A549 (cell line): ENCODE measurements around the gene BAHCC1. TPM values are rescaled to one million over a fixed set of nuclear protein-coding genes. Genes with fewer than 3 reads are reported as not detected.
A peak's percentile ranks its signal among the peaks of the same experiment; 100 is the strongest.

Source experiments
- ATAC-seq, 2 experiments: fragments of 200-7000 bp in 1 of 2; fragments of >200 bp in 1 of 2; cut with Nextera tagmentation in 1 of 2; cut with Tn5 transposase in 1 of 2; 3 replicates each; pipeline versions ENCODE4 v1.8.0 to v1.9.1; 2018 to 2020; ENCODE audit warnings: mild to moderate bottlenecking in 1 of 2, moderate library complexity in 1 of 2
- CTCF ChIA-PET: fragments of 300-600 bp; sonication (Branson Sonifier 250); formaldehyde crosslinking; extraction: SDS; loops from one replicate; lab custom pipeline; 2021; ENCODE audit warnings: antibody characterized with exemption, inconsistent platforms; lab: Yijun Ruan, JAX
- POLR2A ChIA-PET: fragments of 350-600 bp; formaldehyde crosslinking; extraction: SDS; loops from one replicate; lab custom pipeline; 2021; ENCODE audit warnings: antibody characterized with exemption, inconsistent platforms; lab: Yijun Ruan, JAX
- DNase-seq, 2 experiments: peaks; one replicate each; pipeline versions ENCODE4 v3.0.0 to v3.0.0-alpha.2; 2011 to 2016; ENCODE audit warnings: low read depth in 1 of 2, low spot score in 1 of 2
- FAIRE-seq: peaks from 2 replicates; lab custom pipeline; 2011; peaks lifted over from hg19 to GRCh38; lab: Jason Lieb, UNC
- H3K27ac ChIP-seq, 2 experiments: fragments of >200 bp; sonication (Bioruptor Twin); formaldehyde crosslinking; 3 replicates each; pipeline ENCODE4 v1.5.1; 2016 to 2017
- H3K4me1 ChIP-seq: fragments of >200 bp; sonication (Bioruptor Twin); formaldehyde crosslinking; 3 replicates; pipeline ENCODE4 v1.6.1; 2016
- H3K4me2 ChIP-seq: fragments of >200 bp; sonication (Bioruptor Twin); formaldehyde crosslinking; 3 replicates; pipeline ENCODE4 v1.6.1; 2016
- H3K4me3 ChIP-seq: fragments of >200 bp; sonication (Bioruptor Twin); formaldehyde crosslinking; 3 replicates; pipeline ENCODE4 v1.5.1; 2016
- H3K9me3 ChIP-seq: fragments of >200 bp; sonication (Bioruptor Twin); formaldehyde crosslinking; 3 replicates; pipeline ENCODE4 v1.6.1; 2016
- CBX8 ChIP-seq: fragments of 200-600 bp; sonication (generic); IDR thresholded peaks from 2 replicates; pipeline ENCODE4 v1.6.1; 2016
- CHD2 ChIP-seq: fragments of 150-350 bp; IDR thresholded peaks from 2 replicates; pipeline ENCODE4 v1.6.1; 2014; ENCODE audit warnings: low read length; ENCODE audit not compliant: partially characterized antibody
- ELK1 ChIP-seq: fragments of 150-350 bp; IDR thresholded peaks from 2 replicates; pipeline ENCODE4 v1.6.1; 2014; ENCODE audit warnings: low read depth, mild to moderate bottlenecking, low read length
- FOSL2 ChIP-seq, 2 experiments: fragments of 450-650 bp in 1 of 2; fragments of >200 bp in 1 of 2; sonication (Bioruptor Twin) in 1 of 2; formaldehyde crosslinking; IDR thresholded peaks; 2 replicates each; pipeline versions ENCODE4 v1.5.0 to v1.6.1; 2016 to 2020; ENCODE audit warnings: mild to moderate bottlenecking in 1 of 2, moderate library complexity in 1 of 2
- HES2 ChIP-seq: fragments of >200 bp; sonication (Bioruptor Twin); formaldehyde crosslinking; IDR thresholded peaks from 2 replicates; pipeline ENCODE4 v1.6.1; 2016
- HOXB5 ChIP-seq: fragments of 250-450 bp; sonication (Bioruptor Pico); IDR thresholded peaks from 2 replicates; pipeline ENCODE4 v1.5.0; 2020; ENCODE audit warnings: mild to moderate bottlenecking, moderate library complexity
- JUN ChIP-seq, 2 experiments: fragments of >200 bp; sonication (Bioruptor Twin); formaldehyde crosslinking; IDR thresholded peaks; 2 replicates in 1 of 2; 3 replicates in 1 of 2; pipeline ENCODE4 v1.6.1; 2016 to 2017
- KDM1A ChIP-seq: fragments of 200-600 bp; sonication (generic); IDR thresholded peaks from 2 replicates; pipeline ENCODE4 v1.6.1; 2016; ENCODE audit warnings: low read depth, mild to moderate bottlenecking
- MAZ ChIP-seq: fragments of 150-350 bp; IDR thresholded peaks from 2 replicates; pipeline ENCODE4 v1.6.1; 2014; ENCODE audit warnings: antibody characterized with exemption, low read depth, low read length, borderline replicate concordance
- PHF8 ChIP-seq: fragments of 200-600 bp; sonication (generic); IDR thresholded peaks from 2 replicates; pipeline ENCODE4 v1.6.1; 2016; ENCODE audit warnings: low read depth, mild to moderate bottlenecking, antibody characterized with exemption, moderate library complexity, borderline replicate concordance
- POLR2A ChIP-seq: IDR thresholded peaks from 2 replicates; pipeline ENCODE4 v1.6.1; 2012; ENCODE audit warnings: mild to moderate bottlenecking, low read length
- RAD21 ChIP-seq, 2 experiments: fragments of >200 bp in 1 of 2; sonication (Bioruptor Twin) in 1 of 2; formaldehyde crosslinking in 1 of 2; IDR thresholded peaks in 1 of 2; conservative IDR thresholded peaks in 1 of 2; 2 replicates in 1 of 2; 3 replicates in 1 of 2; pipeline ENCODE4 v1.6.1; 2012 to 2018; ENCODE audit warnings: inconsistent platforms in 1 of 2
- RCOR1 ChIP-seq: fragments of 150-350 bp; IDR thresholded peaks from 2 replicates; pipeline ENCODE4 v1.6.1; 2014; ENCODE audit warnings: antibody characterized with exemption, low read length, low read depth
- REST ChIP-seq: fragments of 200-600 bp; sonication (generic); IDR thresholded peaks from 2 replicates; pipeline ENCODE4 v1.6.1; 2016; ENCODE audit warnings: antibody characterized with exemption, mild to moderate bottlenecking, moderate library complexity
- RFX5 ChIP-seq: fragments of 450-650 bp; IDR thresholded peaks from 2 replicates; pipeline ENCODE4 v1.7.1; 2014; ENCODE audit warnings: antibody characterized with exemption, mild to moderate bottlenecking, moderate library complexity
- RNF2 ChIP-seq: fragments of 200-600 bp; sonication (generic); IDR thresholded peaks from 2 replicates; pipeline ENCODE4 v1.6.1; 2016; ENCODE audit warnings: low read depth, mild to moderate bottlenecking, antibody characterized with exemption, moderate library complexity, borderline replicate concordance
- TP53 ChIP-seq: fragments of 250-450 bp; sonication (Bioruptor Pico); IDR thresholded peaks from 2 replicates; pipeline ENCODE4 v1.5.0; 2021; ENCODE audit warnings: mild to moderate bottlenecking, moderate library complexity
- ZSCAN20 ChIP-seq: fragments of 250-450 bp; sonication (Bioruptor Pico); IDR thresholded peaks from 2 replicates; pipeline ENCODE4 v1.8.0; 2022; ENCODE audit warnings: mild to moderate bottlenecking, moderate library complexity
- WGBS: methylation state at CpG from one replicate; pipeline ENCODE4 v1.1.6; 2017; ENCODE audit errors: missing lambda C conversion rate; 5-methylcytosine and 5-hydroxymethylcytosine counted together
- polyA plus RNA-seq, 4 experiments: library from polyadenylated mRNA; depleted of rRNA in 3 of 4; stranded (reverse); fragments of >200 nt; fragmentation: RNase III in 1 of 4; extraction: RNeasy Plus Mini Kit Qiagen cat#74134 plus additional on column Dnase treatment in 1 of 4; gene quantifications; 2 replicates in 3 of 4; 3 replicates in 1 of 4; pipeline ENCODE4 v1.2.3, GENCODE V29; 2011 to 2017
- TF ChIP-seq, protein P1 (sequence below): fragments of 450-650 bp; IDR thresholded peaks from 2 replicates; pipeline ENCODE4 v1.6.1; 2014; ENCODE audit warnings: antibody characterized with exemption
- TF ChIP-seq, protein P2 (sequence below): fragments of >200 bp; sonication (Bioruptor Twin); formaldehyde crosslinking; IDR thresholded peaks from 3 replicates; pipeline ENCODE4 v1.6.1; 2016
- TF ChIP-seq, protein P3 (sequence below): fragments of 250-450 bp; sonication (Bioruptor Pico); IDR thresholded peaks from 2 replicates; pipeline ENCODE4 v1.5.0; 2020; ENCODE audit warnings: low read depth, mild to moderate bottlenecking, moderate library complexity
- TF ChIP-seq, protein P4 (sequence below): IDR thresholded peaks from 2 replicates; pipeline ENCODE4 v1.6.1; 2012

The BAHCC1 gene
- polyA plus RNA-seq, 2 of the 4 experiments (the other 2 are of a cell fraction): 2.6 to 5.8 TPM

DNA sequence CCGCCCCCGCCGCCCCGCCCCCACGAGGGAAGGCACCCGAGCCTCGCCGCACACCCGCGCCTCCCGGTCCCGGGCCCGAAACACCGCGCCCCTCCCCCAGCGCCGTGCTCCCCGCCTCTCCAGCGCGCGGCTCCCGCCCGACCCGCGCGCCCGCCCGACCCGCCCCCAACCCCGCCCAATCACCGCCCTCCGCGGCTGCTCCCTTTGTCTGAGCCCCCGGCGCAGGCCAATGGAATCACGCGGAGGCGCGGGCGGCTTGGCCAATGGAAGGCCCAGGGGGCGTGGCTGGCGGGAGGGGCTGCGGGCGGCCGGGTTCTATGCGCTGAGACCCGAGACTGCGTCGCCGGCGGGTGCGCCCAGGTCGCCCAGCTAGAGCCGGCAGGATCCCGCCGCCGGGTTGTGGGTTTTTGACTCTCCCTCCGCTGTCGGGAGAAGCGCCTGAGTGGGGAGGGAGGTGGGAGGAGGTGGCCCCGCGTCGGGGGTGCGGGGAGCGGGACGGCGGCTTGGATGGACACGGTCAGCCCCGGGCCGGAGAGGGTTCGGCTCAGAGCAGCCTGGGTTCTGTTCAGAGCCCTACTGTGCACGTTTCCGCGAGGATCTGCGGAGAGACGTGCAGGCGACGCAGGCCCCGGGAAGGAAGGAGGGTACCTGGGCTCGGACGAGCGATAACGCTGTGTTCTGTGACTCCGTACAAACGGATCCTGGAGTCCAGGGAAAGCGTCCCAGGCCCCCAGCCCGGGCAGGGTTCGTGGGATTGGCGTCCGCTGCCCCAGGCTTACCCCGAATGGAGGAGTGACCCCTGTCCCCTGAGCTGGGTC lies 49.0 kb upstream of the BAHCC1 start:
- TF ChIP-seq PHF8 (peak; percentile 58; the same call in 1 of the 2 replicates), FOSL2 (IDR thresholded peaks at IDR 0.05) (no peak), FOSL2 (CRISPR knock-in tag; IDR thresholded peaks at IDR 0.05) (no peak), CHD2 (peak; percentile 12), RAD21 (conservative IDR thresholded peaks at IDR 0.05 in 1 of 2, IDR thresholded peaks at IDR 0.05 in 1 of 2) (peak in 1 of 2 experiments; percentile 11; a peak in 1 of 5 replicates), MAZ (0 out of 2 replicates have a peak, but pooled peaks have one; percentile 52), RNF2 (peak; percentile 94; the same call in 1 of the 2 replicates), REST (no peak), JUN (IDR thresholded peaks at IDR 0.05) (peak; percentile 13 to 54; a peak in 1 of 5 replicates), ELK1 (no peak), RCOR1 (no peak), ZSCAN20 (no peak), POLR2A (peak; percentile 78), RFX5 (no peak), HES2 (no peak), KDM1A (no peak), CBX8 (no peak), TP53 (CRISPR knock-in tag) (0 out of 2 replicates have a peak, but pooled peaks have one; percentile 42), HOXB5 (0 out of 2 replicates have a peak, but pooled peaks have one; percentile 16)
- TF ChIP-seq, protein P1, sequence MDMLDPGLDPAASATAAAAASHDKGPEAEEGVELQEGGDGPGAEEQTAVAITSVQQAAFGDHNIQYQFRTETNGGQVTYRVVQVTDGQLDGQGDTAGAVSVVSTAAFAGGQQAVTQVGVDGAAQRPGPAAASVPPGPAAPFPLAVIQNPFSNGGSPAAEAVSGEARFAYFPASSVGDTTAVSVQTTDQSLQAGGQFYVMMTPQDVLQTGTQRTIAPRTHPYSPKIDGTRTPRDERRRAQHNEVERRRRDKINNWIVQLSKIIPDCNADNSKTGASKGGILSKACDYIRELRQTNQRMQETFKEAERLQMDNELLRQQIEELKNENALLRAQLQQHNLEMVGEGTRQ: no peak
- TF ChIP-seq, protein P2, sequence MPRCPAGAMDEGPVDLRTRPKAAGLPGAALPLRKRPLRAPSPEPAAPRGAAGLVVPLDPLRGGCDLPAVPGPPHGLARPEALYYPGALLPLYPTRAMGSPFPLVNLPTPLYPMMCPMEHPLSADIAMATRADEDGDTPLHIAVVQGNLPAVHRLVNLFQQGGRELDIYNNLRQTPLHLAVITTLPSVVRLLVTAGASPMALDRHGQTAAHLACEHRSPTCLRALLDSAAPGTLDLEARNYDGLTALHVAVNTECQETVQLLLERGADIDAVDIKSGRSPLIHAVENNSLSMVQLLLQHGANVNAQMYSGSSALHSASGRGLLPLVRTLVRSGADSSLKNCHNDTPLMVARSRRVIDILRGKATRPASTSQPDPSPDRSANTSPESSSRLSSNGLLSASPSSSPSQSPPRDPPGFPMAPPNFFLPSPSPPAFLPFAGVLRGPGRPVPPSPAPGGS: peak; percentile 20; the same call in 1 of the 3 replicates
- TF ChIP-seq, protein P3, sequence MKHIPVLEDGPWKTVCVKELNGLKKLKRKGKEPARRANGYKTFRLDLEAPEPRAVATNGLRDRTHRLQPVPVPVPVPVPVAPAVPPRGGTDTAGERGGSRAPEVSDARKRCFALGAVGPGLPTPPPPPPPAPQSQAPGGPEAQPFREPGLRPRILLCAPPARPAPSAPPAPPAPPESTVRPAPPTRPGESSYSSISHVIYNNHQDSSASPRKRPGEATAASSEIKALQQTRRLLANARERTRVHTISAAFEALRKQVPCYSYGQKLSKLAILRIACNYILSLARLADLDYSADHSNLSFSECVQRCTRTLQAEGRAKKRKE: peak; percentile 19; the same call in 1 of the 2 replicates
- TF ChIP-seq, protein P4, sequence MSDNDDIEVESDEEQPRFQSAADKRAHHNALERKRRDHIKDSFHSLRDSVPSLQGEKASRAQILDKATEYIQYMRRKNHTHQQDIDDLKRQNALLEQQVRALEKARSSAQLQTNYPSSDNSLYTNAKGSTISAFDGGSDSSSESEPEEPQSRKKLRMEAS: peak; percentile 44
- CTCF ChIA-PET: interaction anchor here (0.7 to 1.1 kb wide), 6 partner anchors 26 to 138 kb away, joined by 3 to 8 read pairs (median 4); partner anchors contain the start of gene SLC38A10
- POLR2A ChIA-PET: interaction anchor here (1.0 to 1.7 kb wide), 2 partner anchors 15 to 17 kb away, joined by 3 to 17 read pairs; no protein-coding TSS in a partner anchor
- Histone ChIP-seq H3K4me2 (peak overlapping the region; percentile 97), H3K27ac (peak overlapping the region; percentile 92 to 94), H3K4me1 (peaks cover 27% of the 10 kb centered on the region), H3K4me3 (peak overlapping the region; percentile 72), H3K9me3 (no peaks in the 10 kb centered on the region)
- WGBS: 17% methylated on average over 31 of the region's 91 CpGs
- peak; percentile 68 to 85 for ATAC-seq
- FAIRE-seq: no peak
- peak; percentile 97 to 99 for DNase-seq
